Stimulated activated CD8-positive, alpha-beta memory T cell treated with anti-CD3 and anti-CD28 coated beads, Interleukin-15, amount 100 ng/mL, for 4 hours (primary cell): ENCODE data around the gene HOXB8.
A peak's percentile ranks its signal among the peaks of the same experiment; 100 is the strongest.

Experiments used
- DNase-seq, 2 donors: peaks; one replicate each; pipeline ENCODE4 v3.0.0-alpha.2; 2020; ENCODE audit warnings: low read depth in 2 of 2

The HOXB8 gene

DNA sequence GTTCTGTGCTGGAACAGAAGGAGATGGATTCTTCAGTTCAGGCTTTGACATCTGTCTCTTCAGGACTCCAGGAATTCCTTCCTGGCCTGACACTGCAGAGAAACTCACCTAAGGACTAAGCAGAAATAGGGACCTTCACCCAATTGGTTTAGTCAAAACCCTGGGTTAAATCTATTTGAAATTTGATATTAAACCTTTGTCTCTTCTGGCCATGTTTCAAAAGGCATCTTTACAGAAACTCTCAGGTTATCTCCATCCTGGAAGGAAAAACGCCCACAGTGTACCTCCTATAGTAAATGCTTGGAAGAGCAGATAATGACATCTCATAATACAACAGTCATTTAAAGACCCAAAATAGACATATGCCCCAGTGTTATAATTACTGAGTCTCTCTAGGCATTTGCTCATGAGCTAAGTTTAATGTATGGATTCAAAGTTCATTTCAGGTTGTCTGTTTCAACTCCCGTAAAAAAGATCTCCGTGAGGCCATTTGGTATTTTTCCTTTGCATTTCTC, 31.3 kb downstream of the HOXB8 start:
- DNase-seq: no peak

DNA sequence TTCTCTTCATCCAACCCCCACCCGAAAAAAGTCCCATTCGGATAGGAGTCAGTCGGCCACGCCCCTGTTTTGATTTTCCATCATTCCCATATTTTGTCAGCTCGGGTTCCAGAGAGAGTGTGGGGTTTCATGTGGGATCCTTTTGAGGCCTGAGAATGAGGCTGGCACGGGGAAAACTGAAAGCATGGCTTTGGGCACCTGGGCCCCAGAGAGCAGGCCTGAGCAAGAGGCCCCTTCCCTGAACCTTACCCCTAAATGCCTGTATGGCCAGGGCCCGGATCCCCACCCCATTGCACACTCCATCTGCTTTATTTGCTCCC, 32.4 kb downstream of the HOXB8 start:
- DNase-seq: no peak

- no peak for DNase-seq
Observed at GRCh38 chr17:48579760-48580554, 35.1 kb downstream of the HOXB8 start.

DNA sequence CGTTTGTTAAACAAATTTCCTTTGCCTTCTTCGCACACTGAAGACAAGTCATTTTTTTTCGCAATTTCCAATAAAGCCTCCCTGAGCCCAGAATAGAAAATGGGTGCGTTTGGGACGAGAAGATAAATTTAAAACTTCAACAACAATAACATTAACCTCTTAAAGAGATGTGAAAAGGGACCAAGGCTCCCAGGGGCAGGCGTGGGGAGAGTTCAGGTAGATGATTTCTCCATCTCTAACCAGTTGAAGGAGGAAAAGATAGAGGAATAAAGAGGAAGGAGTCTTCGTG, 35.7 kb downstream of the HOXB8 start:
- DNase-seq: no peak

DNA sequence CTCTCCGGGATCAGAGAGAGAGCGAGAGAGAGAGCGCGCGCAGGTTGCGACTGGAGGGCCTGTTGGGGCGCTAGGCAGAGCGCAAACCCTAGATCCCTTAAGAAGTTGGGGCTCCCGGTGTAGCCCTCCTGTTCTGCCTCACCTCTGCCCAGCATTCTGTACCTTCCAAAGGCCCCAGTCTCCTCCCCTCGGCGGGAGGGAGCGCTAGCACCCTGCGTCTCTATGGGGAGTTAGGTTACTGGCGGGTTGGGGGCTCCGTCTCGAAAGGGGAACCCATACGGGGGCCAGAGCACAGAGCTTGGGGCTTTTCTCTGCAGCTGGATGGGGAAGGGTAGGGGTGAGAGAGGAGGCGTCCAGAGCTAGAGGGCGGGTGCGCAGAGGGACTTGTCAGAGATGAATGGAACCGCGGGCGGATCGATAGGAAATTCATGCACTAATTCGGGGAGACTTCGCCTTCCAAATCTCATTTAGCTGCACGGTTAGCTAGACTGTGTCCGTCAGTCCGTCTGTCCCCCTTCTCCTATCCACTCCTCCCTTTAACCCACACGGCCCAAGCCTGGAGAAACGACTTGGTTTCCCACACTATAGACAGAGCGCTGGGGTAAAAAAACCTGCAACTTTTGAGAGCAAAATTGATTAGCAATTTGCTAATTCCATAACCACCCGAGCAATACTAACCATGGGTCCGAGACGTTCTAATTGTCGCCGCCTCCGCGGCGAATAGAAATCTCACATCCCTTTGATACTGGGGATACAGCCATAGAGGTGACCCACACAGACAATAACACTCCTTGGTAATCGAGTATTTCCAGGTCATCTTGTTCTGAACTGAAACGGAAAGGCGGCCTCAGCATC, 36.2 kb downstream of the HOXB8 start:
- DNase-seq: no peak

DNA sequence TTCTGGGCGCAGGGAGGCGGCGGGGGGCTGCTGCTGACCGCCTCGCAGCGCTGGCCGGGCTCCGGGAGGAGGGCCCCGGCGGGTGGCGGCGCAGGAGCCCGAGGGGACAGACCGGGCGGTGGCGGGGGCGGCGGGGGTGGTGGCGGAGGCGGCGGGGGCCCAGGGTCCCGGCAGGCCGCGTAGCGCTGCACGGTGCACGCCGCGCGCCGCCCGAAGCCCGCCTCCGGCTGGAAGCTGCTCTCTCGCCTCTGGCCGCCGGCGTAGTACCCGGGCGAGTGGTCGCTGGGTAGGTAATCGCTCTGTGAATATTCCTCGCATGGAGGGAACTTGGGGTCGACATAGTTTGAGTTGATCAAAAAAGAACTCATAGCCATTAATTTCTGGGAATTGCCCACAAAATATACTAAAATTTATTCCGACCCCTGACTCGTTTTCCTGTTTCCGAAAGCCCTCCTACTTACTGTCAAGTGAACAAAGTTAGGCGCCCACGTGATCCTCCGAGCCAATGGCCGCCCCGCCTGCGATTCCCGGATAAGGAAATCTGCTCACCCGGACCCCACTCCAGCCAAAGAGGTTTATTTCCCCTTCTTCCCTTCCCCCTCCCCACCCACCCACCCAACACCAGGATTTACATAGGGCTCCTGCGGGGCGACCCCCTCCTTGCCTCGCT, 37.0 kb downstream of the HOXB8 start, which contains the start of gene HOXB4:
Gene HOXB4 (minus strand): TSS at position 405 of the 670 bp plus-strand sequence. CDS start 31 bp downstream, at position 374.
- peak in 1 of 2 donors; percentile 37 for DNase-seq

GRCh38 chr17:48577330-48577945, 37.7 kb downstream of the HOXB8 start:
- no peak for DNase-seq

- DNase-seq: no peak
Observed at GRCh38 chr17:48576479-48577309, 38.4 kb downstream of the HOXB8 start.

- no peak for DNase-seq
Observed at GRCh38 chr17:48575673-48576478, 39.2 kb downstream of the HOXB8 start.

GRCh38 chr17:48575066-48575582, 40.0 kb downstream of the HOXB8 start:
- DNase-seq: no peak

DNA sequence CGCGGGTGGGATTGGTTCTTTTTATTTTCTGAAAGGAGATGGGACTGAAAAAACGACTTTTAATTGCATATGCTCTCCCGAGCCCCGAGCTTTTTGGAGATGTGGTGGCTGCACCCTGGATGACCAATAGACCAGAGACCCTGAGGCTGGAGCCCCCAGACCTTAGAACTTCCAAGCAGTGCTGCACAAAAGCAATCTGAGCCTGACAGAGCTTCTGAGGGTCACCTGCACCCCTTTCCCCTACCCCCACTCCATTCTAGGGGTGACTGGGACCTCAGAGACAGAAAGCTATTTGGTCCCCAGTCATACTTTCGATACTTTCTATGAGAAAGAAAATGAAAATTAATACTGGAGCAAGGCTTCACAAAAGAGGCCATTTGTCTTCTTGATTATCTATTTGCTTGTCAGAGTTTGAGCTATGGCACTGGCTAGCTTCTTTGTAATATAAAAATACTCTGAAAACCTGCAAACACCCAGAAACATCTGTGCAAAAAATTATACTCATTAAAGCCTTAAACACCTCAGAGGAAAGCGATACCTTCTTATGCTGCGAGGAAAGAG, 40.5 kb downstream of the HOXB8 start:
- no peak for DNase-seq

GRCh38 chr17:48571826-48572417, 43.2 kb downstream of the HOXB8 start:
- DNase-seq: no peak

DNA sequence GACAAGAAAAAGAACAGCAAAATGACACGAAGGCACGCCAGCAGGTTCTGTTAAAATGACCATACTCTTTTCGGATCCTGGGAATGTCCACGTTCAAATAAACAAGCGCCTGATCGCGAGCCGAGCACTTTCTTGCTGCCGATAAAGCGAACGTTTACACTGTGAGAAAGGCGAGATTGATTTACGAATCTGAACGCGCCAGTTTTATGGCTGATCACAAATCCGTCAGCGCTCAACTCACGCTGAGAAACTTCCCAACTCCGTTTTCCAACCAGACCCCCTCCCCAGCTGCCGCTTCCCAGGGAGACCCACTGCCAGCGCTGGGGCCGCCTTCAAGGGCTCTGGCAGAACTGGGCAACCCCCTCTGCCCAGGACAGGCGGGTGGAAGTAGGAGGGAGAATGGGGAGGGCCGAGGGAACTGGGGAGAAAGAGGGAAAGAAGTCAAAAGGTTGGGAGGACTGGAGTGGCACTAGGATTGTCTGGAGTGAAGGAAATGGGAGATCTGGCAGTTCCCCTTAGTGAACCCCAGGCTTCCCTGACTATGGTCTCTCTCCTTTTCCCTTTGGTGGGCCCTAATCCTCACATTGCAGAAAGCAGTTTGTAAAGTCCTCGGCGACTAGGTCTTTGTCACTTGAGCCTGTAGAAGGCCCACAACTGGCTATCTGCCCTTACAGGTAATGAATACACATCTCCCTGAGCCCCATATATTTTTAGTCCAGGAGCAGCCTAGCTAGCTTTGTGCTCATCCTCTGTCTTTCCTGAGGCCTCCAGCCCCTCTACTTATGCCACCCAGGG, 43.9 kb downstream of the HOXB8 start:
- no peak for DNase-seq

GRCh38 chr17:48570325-48571023, 44.6 kb downstream of the HOXB8 start:
- no peak for DNase-seq

GRCh38 chr17:48569674-48570324, 45.3 kb downstream of the HOXB8 start:
- no peak for DNase-seq

GRCh38 chr17:48569240-48569582, 45.9 kb downstream of the HOXB8 start:
- no peak for DNase-seq

DNA sequence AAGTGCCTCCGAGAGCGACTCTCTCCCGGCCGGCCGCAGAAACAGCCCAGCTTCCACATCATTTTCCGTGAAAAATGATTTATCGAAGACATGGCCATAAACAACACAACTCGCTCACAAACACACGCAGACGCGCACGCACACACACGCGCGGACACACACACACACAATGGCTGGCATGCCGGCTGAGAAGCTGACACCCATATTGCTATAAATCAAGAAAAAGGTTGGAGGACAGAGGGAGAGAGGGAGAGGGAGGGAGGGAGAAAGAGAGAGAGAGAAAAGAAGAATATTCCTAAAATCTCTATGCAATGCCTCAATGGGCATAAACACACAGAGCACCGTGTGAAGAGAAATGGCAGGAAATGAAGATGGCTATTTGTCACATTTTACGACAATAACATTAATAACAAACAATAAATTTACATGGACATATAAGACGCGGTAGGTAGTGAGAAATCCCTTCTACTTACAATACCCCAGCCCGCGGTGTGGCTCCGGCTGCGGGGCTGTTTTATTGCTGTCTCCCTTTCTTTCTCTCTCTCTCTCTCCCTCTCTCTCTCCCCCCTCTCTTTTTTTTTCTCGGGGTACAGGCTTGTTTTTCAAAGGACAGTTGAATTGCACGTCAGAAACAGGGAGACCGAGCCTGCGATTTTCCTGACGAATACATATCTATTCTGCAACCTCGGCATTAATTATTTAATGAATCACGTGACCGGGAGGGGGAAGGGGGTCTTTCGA, 46.4 kb downstream of the HOXB8 start:
- no peak for DNase-seq
